KG1 (cell line): ENCODE results near the gene A1BG.
"Not testable (repeated sequence)": the region's sequence is repeated elsewhere in the genome, so short reads cannot be mapped to it uniquely, and the experiment has no call there.

Experiments
- DNase-seq: peaks from one replicate; lab custom pipeline; 2025; lab: John Stamatoyannopoulos, UW

A1BG gene

DNA sequence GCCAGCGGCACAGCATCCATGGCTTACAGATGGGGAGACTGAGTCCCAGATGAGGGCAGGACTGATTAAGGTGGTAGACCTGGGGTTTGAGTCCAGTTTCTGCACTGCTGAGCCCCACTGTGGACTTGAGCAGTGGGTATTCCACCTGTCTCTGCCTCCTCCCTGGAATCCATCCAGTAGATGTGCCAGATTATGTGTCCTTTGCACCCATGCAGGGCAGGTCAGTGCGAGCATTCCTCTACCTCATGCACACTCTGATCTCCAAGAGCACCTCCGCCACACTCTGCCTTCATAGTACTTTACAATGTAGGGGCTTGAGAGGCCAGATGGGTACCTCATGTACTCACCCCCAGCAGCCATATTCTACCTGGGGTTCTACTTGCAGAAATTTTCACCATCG is 16.5 kb downstream of the A1BG start:
- DNase-seq = no peak

GRCh38 chr19:58336216-58336615 is 17.1 kb downstream of the A1BG start:
- no peak for DNase-seq

DNA sequence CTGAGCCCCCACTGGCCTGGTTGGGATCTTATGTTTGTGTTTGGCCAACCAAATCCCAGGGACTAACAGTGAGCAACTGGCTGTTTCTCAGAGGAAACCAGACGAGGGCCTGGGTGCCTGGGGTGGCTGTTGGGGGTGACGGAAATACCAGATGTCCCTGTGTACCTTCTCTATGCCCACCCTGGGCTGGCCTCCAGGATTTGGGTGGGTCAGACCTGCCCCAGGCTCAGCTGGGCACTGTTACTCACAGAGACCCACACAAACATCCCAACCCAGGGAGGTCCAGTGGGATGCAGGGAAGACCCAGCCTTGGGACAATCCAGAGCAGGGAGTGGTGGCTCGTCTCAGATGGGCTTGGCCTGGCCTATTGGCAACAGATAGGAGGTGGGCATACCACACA is 17.7 kb downstream of the A1BG start:
- DNase-seq = no peak

DNA sequence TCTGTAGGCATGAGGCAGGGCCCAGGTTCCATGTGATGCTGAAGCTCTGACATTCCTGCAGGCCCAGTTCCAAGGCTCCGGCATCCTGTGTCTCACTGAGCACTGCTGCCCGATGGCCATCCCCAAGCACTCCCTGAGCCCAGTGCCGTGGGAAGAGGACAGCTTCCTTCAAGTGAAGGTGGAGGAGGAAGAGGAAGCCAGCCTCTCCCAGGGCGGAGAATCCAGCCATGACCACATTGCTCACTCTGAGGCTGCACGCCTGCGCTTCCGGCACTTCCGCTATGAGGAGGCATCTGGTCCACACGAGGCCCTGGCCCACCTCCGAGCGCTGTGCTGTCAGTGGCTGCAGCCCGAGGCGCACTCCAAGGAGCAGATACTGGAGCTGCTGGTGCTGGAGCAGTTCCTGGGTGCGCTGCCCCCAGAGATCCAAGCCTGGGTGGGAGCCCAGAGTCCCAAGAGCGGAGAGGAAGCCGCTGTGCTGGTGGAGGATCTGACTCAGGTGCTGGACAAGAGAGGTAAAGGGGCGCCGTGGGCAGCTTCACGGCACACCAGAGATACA is 18.5 kb downstream of the A1BG start:
- no peak for DNase-seq

DNA sequence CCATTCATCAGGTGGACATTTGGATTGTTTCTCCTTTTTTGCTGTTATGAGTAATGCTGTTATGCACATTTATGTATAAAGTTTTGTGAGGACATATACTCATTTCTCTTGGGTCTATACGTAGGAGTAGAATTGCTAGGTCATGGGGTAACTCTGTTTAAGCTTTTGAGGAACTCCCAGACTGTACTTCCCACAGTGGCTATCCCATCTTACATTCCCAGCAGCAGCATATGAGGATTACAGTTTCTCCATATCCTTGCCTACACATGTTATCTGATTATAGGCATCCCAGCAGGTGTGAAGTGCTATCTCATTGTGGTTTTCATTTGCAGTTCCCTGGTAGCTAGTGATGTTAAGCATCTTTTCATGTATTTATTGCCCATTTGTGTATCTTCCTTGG is 20.6 kb downstream of the A1BG start:
- no peak for DNase-seq

- DNase-seq = no peak
These were observed 22.8 kb downstream of the A1BG start for GRCh38 chr19:58330458-58330857.

- no peak for DNase-seq
These were observed 24.3 kb downstream of the A1BG start for GRCh38 chr19:58328999-58329398.

- peak; percentile 91 for DNase-seq
These were observed 26.2 kb downstream of the A1BG start, which contains the start of gene ZSCAN22 for GRCh38 chr19:58326914-58327726. Gene ZSCAN22, plus strand, starts transcription at chr19:58326994. Its CDS starts 7,809 bp downstream, at chr19:58334803.

GRCh38 chr19:58326501-58326913 is 26.8 kb downstream of the A1BG start:
- no peak for DNase-seq

DNA sequence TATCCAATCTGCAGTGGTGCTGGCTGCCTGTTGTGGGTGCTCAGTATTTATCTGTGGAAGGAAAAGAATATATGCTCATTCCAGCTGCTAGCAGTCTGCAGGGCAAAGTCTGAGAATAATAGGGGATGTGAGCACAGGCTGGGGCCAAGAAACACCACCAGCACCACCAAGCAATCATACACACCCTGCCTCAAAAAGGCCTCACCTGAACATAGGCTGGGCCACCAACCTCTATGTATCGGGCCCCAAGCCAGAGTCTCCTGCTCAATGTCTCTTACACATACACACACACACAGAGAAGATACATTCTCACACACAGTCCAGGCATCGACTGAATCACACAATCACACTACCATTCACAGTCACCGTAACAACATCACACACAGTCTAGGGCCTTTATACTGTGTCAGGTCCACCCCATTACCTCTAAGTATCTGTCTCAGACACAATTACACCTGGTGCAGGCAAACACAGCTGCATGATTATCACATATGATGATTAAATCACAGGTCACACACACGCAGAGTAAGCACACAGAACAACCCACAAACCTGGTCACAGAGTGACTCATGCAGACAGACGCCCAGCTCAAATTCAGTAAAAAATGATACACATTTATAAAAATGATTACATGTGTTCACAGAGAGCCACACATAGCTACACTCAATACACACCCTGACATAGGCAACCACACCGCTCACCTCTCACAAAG is 27.8 kb downstream of the A1BG start:
- DNase-seq = no peak

DNA sequence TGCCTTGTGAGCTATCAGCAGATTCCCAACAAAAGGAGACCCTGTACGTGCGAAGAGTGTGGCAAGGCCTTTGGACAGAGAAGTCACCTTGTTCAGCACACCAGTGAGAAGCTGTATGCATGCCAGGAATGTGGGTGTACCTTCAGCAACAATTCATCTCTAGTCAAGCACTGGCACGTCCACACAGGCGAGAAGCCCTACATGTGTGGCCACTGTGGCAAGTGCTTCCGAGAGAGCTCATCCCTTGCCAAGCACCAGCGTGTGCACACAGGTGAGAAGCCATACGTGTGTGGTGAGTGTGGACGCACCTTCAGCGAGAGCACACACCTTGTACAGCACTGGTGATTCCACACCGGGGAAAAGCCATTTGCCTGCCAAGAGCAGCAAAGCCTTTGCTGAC is 34.1 kb downstream of the A1BG start:
- no peak for DNase-seq

GRCh38 chr19:58318297-58318696 is 35.0 kb downstream of the A1BG start:
- DNase-seq = no peak

GRCh38 chr19:58317476-58318072 is 35.7 kb downstream of the A1BG start:
- no peak for DNase-seq

- no peak for DNase-seq
These were observed 37.7 kb downstream of the A1BG start for GRCh38 chr19:58315580-58315979.

- DNase-seq = no peak
These were observed 41.9 kb downstream of the A1BG start for GRCh38 chr19:58311345-58311865.

DNA sequence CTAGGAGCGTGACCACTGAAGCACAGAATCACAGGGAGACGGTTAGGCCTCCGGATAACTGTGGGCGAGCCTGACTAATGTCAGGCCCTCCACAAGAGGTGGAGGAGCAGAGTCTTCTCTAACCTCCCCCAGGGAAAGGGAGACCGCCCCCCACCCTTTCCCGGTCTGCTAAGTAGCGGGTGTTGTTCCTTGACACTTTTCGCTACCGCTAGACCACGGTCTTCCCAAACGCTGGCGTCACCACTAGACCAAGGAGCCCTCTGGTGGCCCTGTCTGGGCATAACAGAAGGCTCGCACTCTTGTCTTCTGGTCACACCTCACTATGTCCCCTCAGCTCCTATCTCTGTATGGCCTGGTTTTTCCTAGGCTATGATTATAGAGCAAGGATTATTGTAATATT is 42.6 kb downstream of the A1BG start:
- DNase-seq = not testable (repeated sequence)

DNA sequence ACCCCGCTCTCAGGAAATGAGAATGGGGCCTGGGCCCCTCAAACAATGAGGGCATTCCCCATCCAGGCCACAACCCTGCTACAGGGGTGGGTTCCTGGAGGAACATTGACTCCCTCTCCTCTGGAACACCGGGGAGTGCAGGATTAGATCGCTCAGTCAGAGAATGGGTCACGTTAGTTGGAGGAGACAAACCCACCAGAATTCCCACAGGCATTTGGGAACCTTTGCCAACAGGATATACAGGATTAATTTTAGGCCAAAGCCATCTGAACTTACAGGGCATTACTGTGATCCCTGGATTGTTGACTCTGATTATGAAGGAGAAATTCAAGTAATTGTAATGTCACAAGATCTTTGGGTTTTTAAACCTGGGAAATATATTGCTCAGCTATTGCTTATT is 45.6 kb downstream of the A1BG start:
- no peak for DNase-seq

DNA sequence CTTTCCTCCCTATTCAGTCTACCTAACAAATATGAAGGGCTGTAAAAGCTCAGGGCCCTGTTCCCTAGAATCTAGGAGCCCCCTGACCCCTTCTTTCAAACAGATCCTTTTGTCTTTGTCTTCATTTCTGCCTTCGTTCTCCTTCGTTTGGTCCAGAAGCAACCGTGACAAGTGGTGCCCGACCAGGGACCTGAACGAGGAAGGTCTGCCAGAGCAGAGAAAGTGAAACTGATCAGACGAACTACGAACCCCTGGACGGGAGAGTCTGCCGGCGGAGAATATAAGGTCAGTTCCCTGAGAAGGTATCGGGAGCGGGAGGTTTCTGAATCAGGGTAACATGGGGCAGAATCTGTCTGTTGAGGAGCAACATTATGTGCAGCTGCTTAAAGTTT is 47.4 kb downstream of the A1BG start:
- no peak for DNase-seq

- DNase-seq = peak; percentile 89
These were observed 48.0 kb downstream of the A1BG start, which contains the start of gene ERVK3-1 for GRCh38 chr19:58305065-58305931. Gene ERVK3-1, plus strand, starts transcription at chr19:58305377. Its CDS starts 6,792 bp downstream, at chr19:58312169.

GRCh38 chr19:58304748-58305064 is 48.6 kb downstream of the A1BG start:
- no peak for DNase-seq

- no peak for DNase-seq
These were observed 49.0 kb downstream of the A1BG start for GRCh38 chr19:58304255-58304654.

- DNase-seq = no peak
These were observed 52.7 kb downstream of the A1BG start for GRCh38 chr19:58300620-58301019.
